Epithelial cell of proximal tubule (primary cell): Measurements from ENCODE around the gene ABHD13. TPM values are rescaled to one million over a fixed set of nuclear protein-coding genes. Genes with fewer than 3 reads are reported as not detected.
"Not testable (repeated sequence)": the region's sequence is repeated elsewhere in the genome, so short reads cannot be mapped to it uniquely, and the experiment has no call there.

Experiments
- DNase-seq: peaks from one replicate; pipeline ENCODE4 v3.0.0-alpha.2; 2011; ENCODE audit warnings: low read depth
- H3K4me3 ChIP-seq: 2 replicates; pipeline ENCODE4 v1.5.1; 2011; ENCODE audit warnings: low read depth, mild to moderate bottlenecking, low read length
- CTCF ChIP-seq: conservative IDR thresholded peaks from 2 replicates; pipeline ENCODE4 v1.5.1; 2012; ENCODE audit warnings: low read depth, mild to moderate bottlenecking, low read length
- total RNA-seq: library from RNA; depleted of rRNA; stranded (reverse); fragments of >200 nt; gene quantifications from 2 replicates; pipeline ENCODE4 v1.2.3, GENCODE V29; 2015

ABHD13 gene
- total RNA-seq, 1 donor from 2014 or later, result 4.8 TPM

- DNase-seq, result no peak
- no peak overlapping the region for H3K4me3 ChIP-seq
- no peak for TF ChIP-seq CTCF
Measured at GRCh38 chr13:108257248-108257647, 39.1 kb downstream of the ABHD13 start.

- H3K4me3 ChIP-seq, result no peak overlapping the region
- no peak for TF ChIP-seq CTCF
- DNase-seq, result no peak
Measured at GRCh38 chr13:108263621-108264355, 45.6 kb downstream of the ABHD13 start.

DNA sequence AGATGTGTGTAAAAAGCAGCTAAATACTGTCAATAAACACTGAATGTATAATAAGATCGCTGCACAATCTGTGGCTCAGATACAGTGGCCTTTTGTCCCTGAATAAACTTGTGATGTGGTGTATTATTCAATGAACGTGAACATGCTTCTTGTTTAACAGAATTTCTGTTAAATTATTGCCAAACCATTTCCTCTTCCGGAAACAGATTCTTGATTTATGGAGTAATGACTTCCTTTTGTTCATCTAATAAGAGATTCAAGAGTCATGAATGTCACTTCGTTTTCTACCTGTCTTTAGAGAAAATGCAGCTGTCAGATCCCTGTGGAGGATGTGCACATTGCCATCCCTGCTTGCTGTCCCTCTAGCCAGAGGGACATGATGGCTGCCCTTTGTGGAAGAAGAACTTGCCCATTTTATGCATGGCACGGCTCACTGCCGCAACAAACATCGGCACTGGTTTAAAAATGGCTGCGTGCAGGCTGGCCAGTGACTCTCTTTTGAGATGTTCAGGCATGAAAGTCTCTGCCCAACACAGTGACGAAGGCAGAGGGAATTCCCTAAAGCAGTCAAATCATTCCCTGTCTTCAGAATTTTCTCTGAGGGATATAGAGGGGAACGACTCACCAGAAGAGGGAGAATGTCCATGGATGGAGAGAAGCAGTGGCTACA is 48.3 kb downstream of the ABHD13 start:
- TF ChIP-seq CTCF, result no peak
- DNase-seq, result no peak
- H3K4me3 ChIP-seq, result no peak overlapping the region

- no peak for TF ChIP-seq CTCF
Measured at GRCh38 chr13:108267347-108267746, 49.2 kb downstream of the ABHD13 start.

GRCh38 chr13:108267855-108268254 is 49.7 kb downstream of the ABHD13 start:
- not testable (repeated sequence) for DNase-seq, H3K4me3 ChIP-seq

More at GRCh38 chr13:108267347-108267746, 49.2 kb downstream of the ABHD13 start:
- H3K4me3 ChIP-seq, result no peak overlapping the region
- no peak for DNase-seq

- no peak overlapping the region for H3K4me3 ChIP-seq
- TF ChIP-seq CTCF, result no peak
- DNase-seq, result no peak
Measured at GRCh38 chr13:108268466-108269112, 50.4 kb downstream of the ABHD13 start.

DNA sequence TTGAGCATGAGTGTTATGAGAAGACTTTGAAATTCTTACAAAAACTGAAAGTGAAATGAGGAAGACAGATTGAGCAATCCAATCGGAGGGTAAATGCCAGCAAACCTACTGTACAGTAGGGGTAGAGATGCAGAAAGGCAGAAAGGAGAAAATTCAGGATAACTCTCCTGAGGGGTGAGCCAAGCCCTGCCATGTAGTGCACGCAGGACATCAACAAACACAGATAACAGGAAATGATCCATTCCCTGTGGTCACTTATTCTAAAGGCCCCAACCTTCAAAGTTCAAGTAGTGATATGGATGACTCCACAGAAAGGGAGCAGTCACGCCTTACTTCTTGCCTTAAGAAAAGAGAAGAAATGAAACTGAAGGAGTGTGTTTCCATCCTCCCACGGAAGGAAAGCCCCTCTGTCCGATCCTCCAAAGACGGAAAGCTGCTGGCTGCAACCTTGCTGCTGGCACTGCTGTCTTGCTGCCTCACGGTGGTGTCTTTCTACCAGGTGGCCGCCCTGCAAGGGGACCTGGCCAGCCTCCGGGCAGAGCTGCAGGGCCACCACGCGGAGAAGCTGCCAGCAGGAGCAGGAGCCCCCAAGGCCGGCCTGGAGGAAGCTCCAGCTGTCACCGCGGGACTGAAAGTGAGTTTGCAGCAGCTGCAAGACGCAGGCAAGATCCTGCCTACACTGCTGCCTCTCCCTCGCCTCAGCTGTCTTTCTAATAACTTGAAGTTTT is 51.6 kb downstream of the ABHD13 start, which contains the start of gene TNFSF13B:
Gene TNFSF13B, plus strand, starts transcription at position 118 of the 728 bp plus-strand sequence. Its CDS starts 178 bp downstream, at position 296.
- DNase-seq, result peak; percentile 13
- H3K4me3 ChIP-seq, result peak within 1 kb of the TSS; percentile 43
- TF ChIP-seq CTCF, result no peak
